HG03457 (cell line): ENCODE data around the gene NOXO1.
A peak's percentile ranks its signal among the peaks of the same experiment; 100 is the strongest.

Experiments
- ATAC-seq: cut with Tn5 transposase; IDR thresholded peaks from one replicate; pipeline ENCODE4 v1.9.1; 2021; ENCODE audit warnings: moderate number of reproducible peaks; ENCODE audit not compliant: unreplicated experiment

Gene NOXO1

GRCh38 chr16:1998360-1998835 lies 17.1 kb upstream of the NOXO1 start:
- no peak for ATAC-seq

GRCh38 chr16:1997494-1998359 lies 16.5 kb upstream of the NOXO1 start:
- ATAC-seq: no peak

GRCh38 chr16:1993731-1994131 lies 12.5 kb upstream of the NOXO1 start:
- ATAC-seq: no peak

- ATAC-seq: no peak
Observed at GRCh38 chr16:1992704-1993317, 11.5 kb upstream of the NOXO1 start.

- peak; percentile 32 for ATAC-seq
Observed at GRCh38 chr16:1991948-1992703, 10.9 kb upstream of the NOXO1 start.

- no peak for ATAC-seq
Observed at GRCh38 chr16:1991588-1991947, 10.3 kb upstream of the NOXO1 start.

- ATAC-seq: no peak
Observed at GRCh38 chr16:1991135-1991551, 9.9 kb upstream of the NOXO1 start.

- no peak for ATAC-seq
Observed at GRCh38 chr16:1990351-1991134, 9.3 kb upstream of the NOXO1 start.

- ATAC-seq: no peak
Observed at GRCh38 chr16:1990101-1990350, 8.8 kb upstream of the NOXO1 start.

GRCh38 chr16:1989209-1990100 lies 8.2 kb upstream of the NOXO1 start, which contains the start of gene SYNGR3:
SYNGR3 (plus strand) TSS chr16:1989970; CDS start chr16:1990103, 133 bp downstream.
- no peak for ATAC-seq

GRCh38 chr16:1987198-1987597 lies 5.9 kb upstream of the NOXO1 start:
- no peak for ATAC-seq

GRCh38 chr16:1985466-1986150 lies 4.3 kb upstream of the NOXO1 start:
- ATAC-seq: no peak

- no peak for ATAC-seq
Observed at GRCh38 chr16:1984347-1985225, 3.3 kb upstream of the NOXO1 start.

- ATAC-seq: no peak
Observed at GRCh38 chr16:1983544-1984346, 2.5 kb upstream of the NOXO1 start, which contains the start of gene GFER. GFER (plus strand) TSS chr16:1984193; CDS start chr16:1984219, 26 bp downstream.

- ATAC-seq: no peak
Observed at GRCh38 chr16:1982991-1983543, 1.8 kb upstream of the NOXO1 start.

- no peak for ATAC-seq
Observed at GRCh38 chr16:1982013-1982433, 754 bp upstream of the NOXO1 start.

- ATAC-seq: no peak
Observed at GRCh38 chr16:1980770-1981087, 540 bp downstream of the NOXO1 start.
